ENCODE data around the gene NCK2. TPM values are rescaled to one million over a fixed set of nuclear protein-coding genes. Genes with fewer than 3 reads are reported as not detected.

NCK2 gene
- total RNA-seq, 1 experiment from 2014 or later: 26.7 TPM

DNA sequence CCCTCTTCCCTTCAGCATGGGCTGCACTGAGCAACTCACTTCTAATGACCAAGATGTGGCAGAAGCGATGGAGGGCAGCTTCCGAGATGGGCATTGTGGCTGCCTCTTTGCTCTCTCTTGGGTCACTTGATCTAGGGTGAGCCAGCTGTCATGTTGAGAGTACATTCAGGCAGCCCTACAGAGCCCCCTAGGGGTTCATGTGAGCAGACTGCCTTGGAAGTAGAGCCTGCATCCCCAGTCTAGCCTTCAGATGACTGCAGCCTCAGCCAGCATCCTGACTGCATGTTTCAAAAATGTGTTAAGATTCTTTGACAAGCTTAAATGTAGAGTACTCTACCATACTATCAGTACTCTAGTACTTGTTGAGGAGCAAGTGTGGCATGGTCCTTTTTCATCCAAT, 143.9 kb downstream of the NCK2 start:
- no peaks in the 10 kb centered on the region for H3K9me2 ChIP-seq (ENCODE audit: insufficient read depth)
- peak; percentile 69 for ATAC-seq
- no peaks in the 10 kb centered on the region for H3K27me3 ChIP-seq (ENCODE audit: insufficient read depth, low read length)
- H3K36me3 ChIP-seq (ENCODE audit: control insufficient read depth in 1 of 2, insufficient read depth in 2 of 2, low read length in 2 of 2): no peaks in the 10 kb centered on the region
- DNase-seq (ENCODE audit: low read depth, low spot score): peak; percentile 7
- intact Hi-C loops (cut with micrococcal nuclease): loop anchor here (5.0 kb wide), 1 partner anchor 311 kb away; no protein-coding TSS in a partner anchor
- H3K4me1 ChIP-seq (ENCODE audit: control insufficient read depth in 1 of 2, insufficient read depth in 2 of 2, low read length in 2 of 2): no peaks in the 10 kb centered on the region
- H4K20me1 ChIP-seq (ENCODE audit: insufficient read depth): no peaks in the 10 kb centered on the region; the same call in 1 of the 2 replicates
- POLR2A ChIA-PET: no interaction called here
- BruUV-seq (replicated peaks): no TSS peak
- H3K4me2 ChIP-seq (ENCODE audit: low read length): no peak overlapping the region
- no peaks in the 10 kb centered on the region; the same call in 1 of the 2 replicates for H3K79me2 ChIP-seq (ENCODE audit: insufficient read depth, low read length)
- no peak overlapping the region for H3K27ac ChIP-seq (ENCODE audit: low read depth, low read length)
- no peaks in the 10 kb centered on the region for H3K9me3 ChIP-seq (ENCODE audit: control insufficient read depth in 1 of 2, insufficient read depth in 1 of 2, low read depth in 1 of 2, low read length in 2 of 2)
- no peak overlapping the region for H3K4me3 ChIP-seq (replicated peaks in 1 of 2; ENCODE audit: low read depth in 1 of 2, low read length in 2 of 2)
- H3K9ac ChIP-seq (ENCODE audit: low read length): no peak overlapping the region
- no peak overlapping the region for H2AFZ ChIP-seq (ENCODE audit: low read depth, low read length, poor library complexity, severe bottlenecking)
- RAD21 ChIA-PET (ENCODE audit: low non-redundant PET in 1 of 2, low total read pairs in 2 of 2, uncharacterized antibody in 2 of 2, unreplicated experiment in 2 of 2): no interaction called here
- TF ChIP-seq CBX3 (IDR thresholded peaks at IDR 0.05; ENCODE audit: low read depth) (0 out of 2 replicates have a peak, but pooled peaks have one; percentile 39), YY1 (IDR thresholded peaks at IDR 0.05; ENCODE audit: extremely low read depth, insufficient replicate concordance, low read depth, low read length) (no peak), SP1 (IDR thresholded peaks at IDR 0.05; ENCODE audit: low read depth) (no peak), RAD21 (IDR thresholded peaks at IDR 0.05; ENCODE audit: low read depth) (peak; percentile 65), CEBPB (IDR thresholded peaks at IDR 0.05; ENCODE audit: low read depth) (no peak), JUND (IDR thresholded peaks at IDR 0.05) (no peak), FOSL1 (IDR thresholded peaks at IDR 0.05; ENCODE audit: low read depth) (no peak), POLR2AphosphoS5 (IDR thresholded peaks at IDR 0.05; ENCODE audit: low read depth, low read length) (no peak)
- TF ChIP-seq, protein P1, sequence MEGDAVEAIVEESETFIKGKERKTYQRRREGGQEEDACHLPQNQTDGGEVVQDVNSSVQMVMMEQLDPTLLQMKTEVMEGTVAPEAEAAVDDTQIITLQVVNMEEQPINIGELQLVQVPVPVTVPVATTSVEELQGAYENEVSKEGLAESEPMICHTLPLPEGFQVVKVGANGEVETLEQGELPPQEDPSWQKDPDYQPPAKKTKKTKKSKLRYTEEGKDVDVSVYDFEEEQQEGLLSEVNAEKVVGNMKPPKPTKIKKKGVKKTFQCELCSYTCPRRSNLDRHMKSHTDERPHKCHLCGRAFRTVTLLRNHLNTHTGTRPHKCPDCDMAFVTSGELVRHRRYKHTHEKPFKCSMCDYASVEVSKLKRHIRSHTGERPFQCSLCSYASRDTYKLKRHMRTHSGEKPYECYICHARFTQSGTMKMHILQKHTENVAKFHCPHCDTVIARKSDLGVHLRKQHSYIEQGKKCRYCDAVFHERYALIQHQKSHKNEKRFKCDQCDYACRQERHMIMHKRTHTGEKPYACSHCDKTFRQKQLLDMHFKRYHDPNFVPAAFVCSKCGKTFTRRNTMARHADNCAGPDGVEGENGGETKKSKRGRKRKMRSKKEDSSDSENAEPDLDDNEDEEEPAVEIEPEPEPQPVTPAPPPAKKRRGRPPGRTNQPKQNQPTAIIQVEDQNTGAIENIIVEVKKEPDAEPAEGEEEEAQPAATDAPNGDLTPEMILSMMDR (IDR thresholded peaks at IDR 0.05 in 2 of 3, conservative IDR thresholded peaks at IDR 0.05 in 1 of 3; ENCODE audit: borderline replicate concordance in 1 of 3, insufficient read depth in 1 of 3, low read depth in 2 of 3, low read length in 2 of 3): peak in 2 of 3 experiments; percentile 47; a peak in 4 of 6 replicates
- CTCF ChIA-PET: no interaction called here

DNA sequence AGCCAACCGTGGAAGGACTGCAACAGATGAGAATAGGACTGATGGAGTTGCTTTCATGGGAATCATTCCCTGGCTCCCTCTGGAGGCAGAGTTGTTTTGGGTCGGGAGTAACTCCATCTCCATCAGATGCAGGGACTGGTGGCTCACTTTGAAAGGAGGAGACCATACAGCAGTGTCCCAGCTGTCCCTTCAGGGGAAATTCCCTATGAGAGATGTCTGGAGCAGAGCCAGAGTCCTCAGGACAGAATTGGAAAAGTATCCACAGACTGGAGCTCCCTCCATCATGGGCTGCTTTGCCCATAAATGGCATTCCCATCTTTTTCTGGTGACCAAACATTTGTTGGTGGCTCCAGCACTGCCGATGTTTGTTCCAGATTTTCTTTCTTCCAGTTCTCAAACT, 144.3 kb downstream of the NCK2 start:
- ChIA-PET RAD21 (ENCODE audit: low non-redundant PET in 1 of 2, low total read pairs in 2 of 2, uncharacterized antibody in 2 of 2, unreplicated experiment in 2 of 2) (no interaction called here), CTCF (no interaction called here), POLR2A (no interaction called here)
- Histone ChIP-seq H3K79me2 (ENCODE audit: insufficient read depth, low read length) (no peaks in the 10 kb centered on the region; the same call in 1 of the 2 replicates), H3K4me2 (ENCODE audit: low read length) (no peak overlapping the region), H3K9ac (ENCODE audit: low read length) (no peak overlapping the region), H3K27me3 (ENCODE audit: insufficient read depth, low read length) (no peaks in the 10 kb centered on the region), H3K9me2 (ENCODE audit: insufficient read depth) (no peaks in the 10 kb centered on the region), H3K27ac (ENCODE audit: low read depth, low read length) (no peak overlapping the region), H4K20me1 (ENCODE audit: insufficient read depth) (no peaks in the 10 kb centered on the region; the same call in 1 of the 2 replicates), H3K36me3 (ENCODE audit: control insufficient read depth in 1 of 2, insufficient read depth in 2 of 2, low read length in 2 of 2) (no peaks in the 10 kb centered on the region), H3K4me3 (replicated peaks in 1 of 2; ENCODE audit: low read depth in 1 of 2, low read length in 2 of 2) (no peak overlapping the region), H3K9me3 (ENCODE audit: control insufficient read depth in 1 of 2, insufficient read depth in 1 of 2, low read depth in 1 of 2, low read length in 2 of 2) (no peaks in the 10 kb centered on the region), H3K4me1 (ENCODE audit: control insufficient read depth in 1 of 2, insufficient read depth in 2 of 2, low read length in 2 of 2) (no peaks in the 10 kb centered on the region), H2AFZ (ENCODE audit: low read depth, low read length, poor library complexity, severe bottlenecking) (no peak overlapping the region)
- BruUV-seq (replicated peaks): no TSS peak
- DNase-seq (ENCODE audit: low read depth, low spot score) (no peak), ATAC-seq (no peak)
- no peak for TF ChIP-seq YY1 (IDR thresholded peaks at IDR 0.05; ENCODE audit: extremely low read depth, insufficient replicate concordance, low read depth, low read length)
- TF ChIP-seq, protein P2, sequence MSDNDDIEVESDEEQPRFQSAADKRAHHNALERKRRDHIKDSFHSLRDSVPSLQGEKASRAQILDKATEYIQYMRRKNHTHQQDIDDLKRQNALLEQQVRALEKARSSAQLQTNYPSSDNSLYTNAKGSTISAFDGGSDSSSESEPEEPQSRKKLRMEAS (IDR thresholded peaks at IDR 0.05): no peak
- no peak for TF ChIP-seq ELF1 (IDR thresholded peaks at IDR 0.05; ENCODE audit: borderline replicate concordance, low read depth)
- TF ChIP-seq, protein P3, sequence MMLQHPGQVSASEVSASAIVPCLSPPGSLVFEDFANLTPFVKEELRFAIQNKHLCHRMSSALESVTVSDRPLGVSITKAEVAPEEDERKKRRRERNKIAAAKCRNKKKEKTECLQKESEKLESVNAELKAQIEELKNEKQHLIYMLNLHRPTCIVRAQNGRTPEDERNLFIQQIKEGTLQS (IDR thresholded peaks at IDR 0.05): no peak
- intact Hi-C loops (cut with micrococcal nuclease): loop anchor here (5.0 kb wide), 1 partner anchor 312 kb away; no protein-coding TSS in a partner anchor
